Loucy (cell line): ENCODE measurements around the gene CAMK1D.
"Not testable (repeated sequence)": the region's sequence is repeated elsewhere in the genome, so short reads cannot be mapped to it uniquely, and the experiment has no call there.

ENCODE experiments used
- H2AFZ ChIP-seq: fragments of 200-600 bp; sonication (generic); 2 replicates; pipeline ENCODE4 v1.6.0; 2016; ENCODE audit warnings: antibody characterized with exemption, mild to moderate bottlenecking, low read length, moderate library complexity
- H3F3A ChIP-seq: fragments of 200-600 bp; 2 replicates; pipeline ENCODE4 v1.6.0; 2016; ENCODE audit warnings: antibody characterized with exemption, low read depth, mild to moderate bottlenecking
- H3K27me3 ChIP-seq: fragments of 200-600 bp; sonication (generic); 2 replicates; pipeline ENCODE4 v1.6.1; 2014; ENCODE audit warnings: low read length, mild to moderate bottlenecking; ENCODE audit not compliant: insufficient read depth, poor library complexity, severe bottlenecking
- H3K36me3 ChIP-seq: fragments of 200-600 bp; sonication (generic); 2 replicates; pipeline ENCODE4 v1.6.1; 2016; ENCODE audit warnings: low read length; ENCODE audit not compliant: insufficient read depth
- H3K4me1 ChIP-seq: fragments of 200-600 bp; sonication (generic); 2 replicates; pipeline ENCODE4 v1.5.1; 2014; ENCODE audit warnings: low read length, mild to moderate bottlenecking; ENCODE audit not compliant: insufficient read depth, poor library complexity, severe bottlenecking
- H3K4me2 ChIP-seq: fragments of 200-600 bp; sonication (generic); 2 replicates; pipeline ENCODE4 v1.6.0; 2014; ENCODE audit warnings: antibody characterized with exemption, low read length, low read depth, mild to moderate bottlenecking; ENCODE audit not compliant: poor library complexity, severe bottlenecking
- H3K4me3 ChIP-seq: fragments of 200-600 bp; sonication (generic); 2 replicates; pipeline ENCODE4 v1.5.1; 2014; ENCODE audit warnings: low read length, mild to moderate bottlenecking, mixed read lengths; ENCODE audit not compliant: poor library complexity, severe bottlenecking
- H3K79me2 ChIP-seq: fragments of 200-600 bp; sonication (generic); 2 replicates; pipeline ENCODE4 v1.6.1; 2014; ENCODE audit warnings: low read length; ENCODE audit not compliant: insufficient read depth
- H3K9ac ChIP-seq: fragments of 200-600 bp; sonication (generic); 2 replicates; pipeline ENCODE4 v1.6.0; 2014; ENCODE audit warnings: mild to moderate bottlenecking, low read depth, low read length, moderate library complexity; ENCODE audit not compliant: poor library complexity, severe bottlenecking
- H3K9me2 ChIP-seq: fragments of 200-600 bp; sonication (generic); replicated peaks from 2 replicates; pipeline ENCODE4 v1.6.1; 2016; ENCODE audit warnings: low read depth, low read length, mixed read lengths
- H3K9me3 ChIP-seq: fragments of 200-600 bp; sonication (generic); 2 replicates; pipeline ENCODE4 v1.6.1; 2014; ENCODE audit warnings: mild to moderate bottlenecking, antibody characterized with exemption, low read length, low read depth; ENCODE audit not compliant: insufficient read depth
- H4K20me1 ChIP-seq: fragments of 200-600 bp; sonication (generic); 2 replicates; pipeline ENCODE4 v1.6.0; 2014; ENCODE audit warnings: antibody characterized with exemption, low read length, mild to moderate bottlenecking; ENCODE audit not compliant: insufficient read depth, poor library complexity, severe bottlenecking
- EZH2phosphoT487 ChIP-seq: fragments of 200-600 bp; IDR thresholded peaks from 2 replicates; pipeline ENCODE4 v1.6.1; 2018; ENCODE audit warnings: antibody characterized with exemption, mild to moderate bottlenecking, moderate library complexity, borderline replicate concordance
- TF ChIP-seq, protein P1 (sequence below): fragments of 200-600 bp; sonication (generic); conservative IDR thresholded peaks from 2 replicates; pipeline ENCODE4 v1.5.1; 2014; ENCODE audit warnings: mild to moderate bottlenecking, antibody characterized with exemption, low read length

The CAMK1D gene

DNA sequence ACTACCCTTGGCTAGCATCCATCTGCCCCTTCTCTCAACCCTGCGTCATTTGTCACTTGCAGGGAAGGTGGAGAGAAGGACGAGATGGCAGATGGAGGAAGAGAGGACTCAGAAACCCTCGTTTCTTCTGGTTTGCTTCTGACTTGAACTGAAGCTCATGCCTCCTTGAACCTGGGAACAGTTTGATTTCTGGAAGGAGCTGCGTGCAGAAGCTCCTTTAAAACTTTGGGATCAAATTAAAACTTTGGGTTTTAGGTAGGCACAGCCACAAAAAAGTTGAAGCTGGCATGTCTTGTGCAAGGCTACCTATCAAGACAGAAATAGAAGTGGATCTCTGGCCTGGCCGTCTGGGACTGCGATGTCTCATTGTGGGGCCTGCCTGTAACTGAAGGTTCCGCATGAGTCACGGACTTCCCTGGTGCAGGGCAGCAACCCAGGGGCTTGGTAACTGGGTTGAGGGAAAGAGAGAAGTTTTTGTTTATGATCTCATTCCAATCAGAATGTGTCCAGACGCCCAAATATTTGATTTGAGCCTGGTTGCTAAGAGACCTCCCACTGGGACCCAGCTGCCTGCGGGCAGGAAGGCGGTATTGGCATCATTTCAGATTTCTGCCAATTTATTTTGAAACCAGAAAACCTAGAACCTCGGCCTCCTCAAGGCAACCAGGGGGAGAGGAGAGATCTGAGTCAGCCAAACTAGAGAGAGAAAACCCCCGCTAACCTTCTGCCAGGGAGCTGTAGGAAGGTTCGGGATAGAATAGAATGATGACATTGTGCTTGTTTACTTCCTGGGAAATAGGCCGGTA, 15.8 kb upstream of the CAMK1D start:
- H3K4me3 ChIP-seq, result no peak overlapping the region
- H2AFZ ChIP-seq, result no peak overlapping the region
- H3K9ac ChIP-seq, result no peak overlapping the region
- no peaks in the 10 kb centered on the region for H3K79me2 ChIP-seq
- no peaks in the 10 kb centered on the region for H3K9me2 ChIP-seq
- H3K9me3 ChIP-seq, result no peaks in the 10 kb centered on the region
- H3K27me3 ChIP-seq, result no peaks in the 10 kb centered on the region
- no peaks in the 10 kb centered on the region for H3K36me3 ChIP-seq
- no peak overlapping the region for H3K4me2 ChIP-seq
- TF ChIP-seq EZH2phosphoT487, result no peak
- TF ChIP-seq, protein P1, sequence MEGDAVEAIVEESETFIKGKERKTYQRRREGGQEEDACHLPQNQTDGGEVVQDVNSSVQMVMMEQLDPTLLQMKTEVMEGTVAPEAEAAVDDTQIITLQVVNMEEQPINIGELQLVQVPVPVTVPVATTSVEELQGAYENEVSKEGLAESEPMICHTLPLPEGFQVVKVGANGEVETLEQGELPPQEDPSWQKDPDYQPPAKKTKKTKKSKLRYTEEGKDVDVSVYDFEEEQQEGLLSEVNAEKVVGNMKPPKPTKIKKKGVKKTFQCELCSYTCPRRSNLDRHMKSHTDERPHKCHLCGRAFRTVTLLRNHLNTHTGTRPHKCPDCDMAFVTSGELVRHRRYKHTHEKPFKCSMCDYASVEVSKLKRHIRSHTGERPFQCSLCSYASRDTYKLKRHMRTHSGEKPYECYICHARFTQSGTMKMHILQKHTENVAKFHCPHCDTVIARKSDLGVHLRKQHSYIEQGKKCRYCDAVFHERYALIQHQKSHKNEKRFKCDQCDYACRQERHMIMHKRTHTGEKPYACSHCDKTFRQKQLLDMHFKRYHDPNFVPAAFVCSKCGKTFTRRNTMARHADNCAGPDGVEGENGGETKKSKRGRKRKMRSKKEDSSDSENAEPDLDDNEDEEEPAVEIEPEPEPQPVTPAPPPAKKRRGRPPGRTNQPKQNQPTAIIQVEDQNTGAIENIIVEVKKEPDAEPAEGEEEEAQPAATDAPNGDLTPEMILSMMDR, result no peak
- H4K20me1 ChIP-seq, result no peaks in the 10 kb centered on the region
- no peaks in the 10 kb centered on the region for H3K4me1 ChIP-seq
- no peaks in the 10 kb centered on the region for H3F3A ChIP-seq

DNA sequence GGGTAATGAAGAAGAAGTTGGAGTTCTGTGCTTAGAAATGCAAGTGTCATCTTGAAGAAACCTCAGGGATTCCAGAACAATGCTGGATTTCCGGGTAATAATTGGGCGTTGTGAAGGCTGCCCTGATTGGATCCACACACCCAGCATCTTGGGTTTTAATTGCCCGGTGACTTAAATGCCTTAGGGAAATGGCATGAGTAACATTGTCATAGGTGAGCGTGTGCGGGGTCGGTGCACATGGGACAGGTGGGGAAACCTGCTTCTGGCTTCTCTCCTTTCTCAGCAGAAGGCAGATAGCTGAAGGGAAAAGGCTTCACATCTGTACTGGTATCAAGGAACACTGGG, 15.2 kb upstream of the CAMK1D start:
- Histone ChIP-seq H3K4me3 (no peak overlapping the region), H3K4me2 (no peak overlapping the region), H3K4me1 (no peaks in the 10 kb centered on the region), H3K9me2 (no peaks in the 10 kb centered on the region), H3K9me3 (no peaks in the 10 kb centered on the region), H3K9ac (no peak overlapping the region), H3F3A (no peaks in the 10 kb centered on the region), H3K79me2 (no peaks in the 10 kb centered on the region), H3K27me3 (no peaks in the 10 kb centered on the region), H3K36me3 (no peaks in the 10 kb centered on the region), H2AFZ (no peak overlapping the region), H4K20me1 (no peaks in the 10 kb centered on the region)
- TF ChIP-seq, protein P1, result no peak
- no peak for TF ChIP-seq EZH2phosphoT487

DNA sequence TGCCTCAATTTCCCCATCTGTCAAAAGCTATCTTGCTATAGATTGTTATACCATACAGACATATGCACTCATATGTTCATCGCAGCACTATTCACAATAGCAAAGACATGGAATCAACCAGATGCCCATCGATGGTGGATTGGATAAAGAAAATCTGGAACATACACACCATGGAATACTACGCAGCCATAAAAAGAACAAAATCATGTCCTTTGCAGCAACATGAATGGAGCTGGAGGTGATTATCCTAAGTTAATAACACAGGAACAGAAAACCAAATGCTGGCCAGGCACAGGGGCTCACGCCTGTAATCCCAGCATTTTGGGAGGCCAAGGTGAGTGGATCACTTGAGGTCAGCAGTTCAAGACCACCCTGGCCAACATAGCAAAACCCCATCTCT, 14.2 kb upstream of the CAMK1D start:
- not testable (repeated sequence) for H3F3A ChIP-seq

More for the DNA sequence above, 14.2 kb upstream of the CAMK1D start:
- not testable (repeated sequence) for H4K20me1 ChIP-seq, H3K4me2 ChIP-seq, H3K9ac ChIP-seq, H3K9me3 ChIP-seq, H3K27me3 ChIP-seq, H3K4me3 ChIP-seq, H3K9me2 ChIP-seq, H3K36me3 ChIP-seq, H3K4me1 ChIP-seq, H3K79me2 ChIP-seq, H2AFZ ChIP-seq
